22Rv1 (cell line): Measurements from ENCODE around the gene PKNOX2.

Source experiments
- CTCF ChIP-seq: fragments of 450-650 bp; IDR thresholded peaks from 2 replicates; pipeline ENCODE4 v1.5.1; 2017; ENCODE audit warnings: mild to moderate bottlenecking
- ZFX ChIP-seq: fragments of 450-650 bp; IDR thresholded peaks from 2 replicates; pipeline ENCODE4 v1.6.1; 2017; ENCODE audit warnings: antibody characterized with exemption, borderline replicate concordance

GRCh38 chr11:125347261-125347585, 182.7 kb downstream of the PKNOX2 start:
- TF ChIP-seq CTCF = no peak
- TF ChIP-seq ZFX = no peak
